T-cell (primary cell): ENCODE measurements around the gene MAPK8. TPM values are rescaled to one million over a fixed set of nuclear protein-coding genes. Genes with fewer than 3 reads are reported as not detected.

ENCODE experiments used
- ATAC-seq, 4 experiments: fragments of 200-7000 bp in 3 of 4; fragments of 150-1000 bp in 1 of 4; cut with Tn5 transposase; replicated peaks in 1 of 4; 1 replicate in 3 of 4; 2 replicates in 1 of 4; pipeline ENCODE4 v1.10.0; 2021; ENCODE audit warnings: moderate library complexity in 3 of 4, mild to moderate bottlenecking in 2 of 4, moderate number of reproducible peaks in 1 of 4
- CTCF ChIA-PET, 2 donors: fragments of 300-600 bp; sonication (Branson Sonifier 250); formaldehyde crosslinking; loops; one replicate each; lab custom pipeline; 2022; ENCODE audit warnings: antibody characterized with exemption in 2 of 2; lab: Charles Lee
- POLR2A ChIA-PET, 2 donors: fragments of 300-600 bp; sonication (Branson Sonifier 250); formaldehyde crosslinking; loops; one replicate each; lab custom pipeline; 2022; ENCODE audit warnings: antibody characterized with exemption in 2 of 2; lab: Charles Lee
- DNase-seq, 35 experiments: peaks; one replicate each; pipeline versions ENCODE4 v3.0.0 to v3.0.0-alpha.2; 2013 to 2023
- H3K27ac ChIP-seq: one replicate; pipeline ENCODE4 v1.5.1; 2013; ENCODE audit warnings: low read length
- H3K27me3 ChIP-seq, 2 experiments: replicated peaks in 1 of 2; 1 replicate in 1 of 2; 2 replicates in 1 of 2; pipeline versions ENCODE4 v1.6.1 to v1.7.0; 2013; ENCODE audit warnings: low read length in 1 of 2, mixed read lengths in 1 of 2; ENCODE audit not compliant: control insufficient read depth in 2 of 2, insufficient read depth in 2 of 2; ENCODE audit errors: extremely low read depth in 1 of 2
- H3K36me3 ChIP-seq, 2 donors: 1 replicate in 1 of 2; 2 replicates in 1 of 2; pipeline versions ENCODE4 v1.6.1 to v1.7.0; 2013; ENCODE audit warnings: low read length in 1 of 2; ENCODE audit not compliant: control insufficient read depth in 2 of 2, insufficient read depth in 1 of 2; ENCODE audit errors: extremely low read depth in 1 of 2
- H3K4me1 ChIP-seq, 2 experiments: 1 replicate in 1 of 2; 2 replicates in 1 of 2; pipeline versions ENCODE4 v1.6.1 to v1.7.0; 2013; ENCODE audit warnings: low read length in 2 of 2, mixed read lengths in 1 of 2; ENCODE audit not compliant: insufficient read depth in 2 of 2, control insufficient read depth in 1 of 2; ENCODE audit errors: extremely low read depth in 1 of 2
- H3K4me3 ChIP-seq, 2 donors: 1 replicate in 1 of 2; 2 replicates in 1 of 2; pipeline versions ENCODE4 v1.5.1 to v1.7.0; 2013; ENCODE audit warnings: mild to moderate bottlenecking in 2 of 2, low read length in 1 of 2, moderate library complexity in 1 of 2; ENCODE audit not compliant: control insufficient read depth in 1 of 2; ENCODE audit errors: extremely low read depth in 1 of 2
- H3K9me3 ChIP-seq: 2 replicates; pipeline ENCODE4 v1.7.0; 2013
- H3K27ac Mint-ChIP-seq, 2 donors: one replicate each; pipeline ENCODE4 v1.8.0; 2020 to 2021; ENCODE audit warnings: mild to moderate bottlenecking in 2 of 2, mixed read lengths in 2 of 2
- H3K27me3 Mint-ChIP-seq, 2 donors: one replicate each; pipeline ENCODE4 v1.8.0; 2021 to 2022; ENCODE audit warnings: mixed read lengths in 2 of 2
- H3K36me3 Mint-ChIP-seq: one replicate; pipeline ENCODE4 v1.8.0; 2021; ENCODE audit warnings: mixed read lengths
- H3K4me1 Mint-ChIP-seq, 3 donors: one replicate each; pipeline ENCODE4 v1.8.0; 2020 to 2022; ENCODE audit warnings: mixed read lengths in 3 of 3, mild to moderate bottlenecking in 1 of 3
- H3K4me3 Mint-ChIP-seq, 3 donors: one replicate each; pipeline ENCODE4 v1.8.0; 2020 to 2022; ENCODE audit warnings: mild to moderate bottlenecking in 3 of 3, mixed read lengths in 3 of 3, moderate library complexity in 3 of 3
- H3K9me3 Mint-ChIP-seq, 3 donors: one replicate each; pipeline ENCODE4 v1.8.0; 2020 to 2022; ENCODE audit warnings: mixed read lengths in 3 of 3
- WGBS: methylation state at CpG from one replicate; pipeline ENCODE4 v1.1.5; 2013; ENCODE audit warnings: missing lambda C conversion rate; ENCODE audit not compliant: insufficient coverage; 5-methylcytosine and 5-hydroxymethylcytosine counted together
- total RNA-seq, 35 experiments: library from RNA in 6 of 35; stranded (reverse) in 6 of 35; fragments of 120-200 nt in 1 of 35; gene quantifications; one replicate each; pipeline versions ENCODE4 v1.2.1 to v1.2.4 and lab custom pipeline; 2013 to 2026

MAPK8 gene
- total RNA-seq, 5 donors from 2014 or later (not counting 1 experiment from before 2014, with no cell fraction given), result 35.7 to 49.7 (median 42.4) TPM

DNA sequence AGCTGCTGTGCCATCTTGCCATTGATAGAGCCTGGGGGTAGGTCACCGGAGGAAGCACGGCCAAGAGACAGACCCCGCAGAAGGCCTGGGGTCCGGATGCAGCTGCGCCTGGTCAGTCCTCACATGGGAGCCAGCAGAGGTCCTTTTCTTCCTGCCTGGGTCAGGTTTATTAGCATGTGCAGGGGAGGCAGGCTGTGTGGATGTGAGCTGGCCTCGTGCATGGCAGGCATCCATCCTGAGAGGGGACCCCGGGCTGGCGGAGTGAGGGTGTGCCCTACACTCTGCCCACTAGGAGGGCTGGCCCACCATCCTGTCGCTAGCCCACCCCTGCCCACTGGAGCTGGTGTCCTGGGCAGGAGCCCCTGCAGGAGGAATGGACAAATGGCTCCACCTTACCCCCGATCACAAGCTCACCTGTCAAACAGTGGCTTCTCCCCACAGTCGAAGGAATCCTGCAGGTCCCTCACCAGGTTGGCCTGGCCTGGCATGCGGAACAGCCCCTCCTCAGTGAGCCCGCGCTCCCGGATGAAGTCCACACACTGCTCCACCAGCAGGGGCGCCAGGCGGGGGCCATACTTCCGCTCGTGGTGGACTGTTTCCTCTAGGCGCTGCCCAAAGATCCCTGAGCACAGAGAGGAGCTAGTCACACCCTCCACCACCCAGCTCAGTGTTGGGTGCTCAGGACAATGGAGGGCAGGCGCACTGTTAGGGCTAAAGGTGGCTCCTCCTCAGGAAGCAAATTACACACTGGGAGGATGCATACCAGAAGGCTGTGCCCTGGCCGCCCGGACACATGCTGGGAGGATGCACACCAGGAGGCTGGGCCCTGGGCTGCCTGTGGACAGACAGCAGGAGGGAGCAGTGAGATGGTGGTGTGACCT is 153.0 kb downstream of the MAPK8 start:
- peaks cover 0 to 28% of the 10 kb centered on the region in 2 experiments for H3K27me3 ChIP-seq
- DNase-seq (peak in 2 of 35 experiments; percentile 2 to 12), ATAC-seq (no peak)
- no peaks in the 10 kb centered on the region for H3K4me1 ChIP-seq
- WGBS, result 76% methylated on average over 17 of the region's 23 CpGs
- no peak overlapping the region for H3K4me3 ChIP-seq
- ChIA-PET POLR2A (no interaction called here), CTCF (no interaction called here)
- H3K9me3 Mint-ChIP-seq, result no peaks in the 10 kb centered on the region
- no peaks in the 10 kb centered on the region for H3K9me3 ChIP-seq
- no peak overlapping the region for H3K27ac ChIP-seq
- H3K27ac Mint-ChIP-seq, result no peak overlapping the region
- H3K4me3 Mint-ChIP-seq, result no peak overlapping the region
- no peaks in the 10 kb centered on the region for H3K36me3 ChIP-seq
- no peaks in the 10 kb centered on the region for H3K4me1 Mint-ChIP-seq
- no peaks in the 10 kb centered on the region for H3K36me3 Mint-ChIP-seq
- peaks cover 4 to 6% of the 10 kb centered on the region in 2 donors for H3K27me3 Mint-ChIP-seq

DNA sequence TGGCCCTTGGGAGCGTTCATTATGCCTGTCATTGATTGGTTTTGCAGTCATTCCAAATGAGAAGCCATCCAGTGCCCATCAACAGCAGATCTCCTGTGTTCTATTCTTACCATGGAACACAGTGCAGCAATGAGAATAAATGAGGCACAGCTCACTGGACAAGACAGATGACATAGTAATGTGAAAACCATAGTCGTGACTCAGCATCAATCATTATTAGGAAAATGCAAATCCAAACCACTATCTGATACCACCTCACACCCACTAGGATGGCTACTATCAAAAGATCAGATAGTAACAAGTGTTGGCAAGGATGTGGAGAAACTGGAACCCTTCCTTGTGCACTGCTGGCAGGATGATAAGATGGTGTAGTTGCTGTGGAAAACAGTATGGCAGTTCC is 153.7 kb downstream of the MAPK8 start:
- 100% methylated on average over 1 of the region's 2 CpGs for WGBS
- ChIA-PET POLR2A (no interaction called here), CTCF (no interaction called here)
- peaks cover 0 to 6% of the 10 kb centered on the region in 2 donors for H3K27me3 Mint-ChIP-seq
- no peak overlapping the region for H3K4me3 ChIP-seq
- no peaks in the 10 kb centered on the region for H3K36me3 Mint-ChIP-seq
- H3K4me3 Mint-ChIP-seq, result no peak overlapping the region
- peaks cover 0 to 28% of the 10 kb centered on the region in 2 experiments for H3K27me3 ChIP-seq
- H3K27ac ChIP-seq, result no peak overlapping the region
- no peaks in the 10 kb centered on the region for H3K9me3 ChIP-seq
- H3K9me3 Mint-ChIP-seq, result no peaks in the 10 kb centered on the region
- no peak for DNase-seq
- H3K27ac Mint-ChIP-seq, result no peak overlapping the region
- H3K4me1 ChIP-seq, result no peaks in the 10 kb centered on the region
- no peaks in the 10 kb centered on the region for H3K4me1 Mint-ChIP-seq
- no peaks in the 10 kb centered on the region for H3K36me3 ChIP-seq
- no peak for ATAC-seq

DNA sequence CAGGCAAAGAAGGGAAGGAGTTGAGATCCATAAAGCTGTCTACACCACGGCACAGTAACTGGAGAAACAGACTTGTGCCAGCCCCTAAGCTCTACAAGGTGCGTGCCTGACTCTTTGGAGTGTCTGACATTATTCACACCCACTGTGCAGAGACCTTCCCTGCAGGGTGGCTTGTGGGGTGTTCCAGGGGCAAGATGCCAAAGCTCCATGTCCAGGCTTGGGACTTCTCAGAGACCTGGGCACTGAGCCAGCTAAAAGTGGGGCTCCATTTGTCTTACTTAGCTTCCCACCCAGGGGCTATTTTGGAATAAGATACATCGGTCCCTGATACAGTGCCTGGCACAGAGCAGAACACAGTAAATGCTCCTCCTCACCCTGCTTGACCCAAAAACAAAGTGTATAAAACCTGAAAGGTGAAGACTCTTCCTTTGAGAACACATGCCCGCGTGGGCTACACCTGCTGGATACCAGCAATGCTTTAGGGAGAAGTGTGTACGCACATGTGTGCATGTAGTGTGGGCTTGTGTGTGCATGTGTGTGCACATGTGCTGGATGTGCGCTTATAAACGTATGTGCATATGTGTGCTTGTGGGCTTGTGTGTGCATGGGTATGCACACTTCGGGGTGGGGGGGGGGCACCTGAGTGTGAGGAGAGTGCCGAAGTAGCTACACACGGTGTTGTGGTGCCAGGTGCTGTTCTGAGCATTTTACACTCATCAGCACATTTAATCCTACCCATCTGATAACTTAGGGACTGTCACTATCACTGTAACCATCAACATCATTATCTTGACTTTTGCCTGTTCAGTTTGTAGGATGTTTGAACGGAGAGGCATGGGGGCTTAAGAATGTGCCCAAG is 155.4 kb downstream of the MAPK8 start:
- H3K4me3 Mint-ChIP-seq, result no peak overlapping the region
- WGBS, result 92% methylated on average over 4 of the region's 12 CpGs
- ChIA-PET CTCF (no interaction called here), POLR2A (no interaction called here)
- no peak overlapping the region for H3K27ac ChIP-seq
- H3K36me3 Mint-ChIP-seq, result no peaks in the 10 kb centered on the region
- no peaks in the 10 kb centered on the region for H3K9me3 Mint-ChIP-seq
- H3K4me1 ChIP-seq, result no peaks in the 10 kb centered on the region
- peak in 1 of 35 experiments; percentile 2 for DNase-seq
- no peak overlapping the region for H3K27ac Mint-ChIP-seq
- H3K9me3 ChIP-seq, result no peaks in the 10 kb centered on the region
- no peak for ATAC-seq
- peaks cover 0 to 13% of the 10 kb centered on the region in 2 experiments for H3K27me3 ChIP-seq
- H3K4me1 Mint-ChIP-seq, result no peaks in the 10 kb centered on the region
- H3K36me3 ChIP-seq, result no peaks in the 10 kb centered on the region
- no peak overlapping the region for H3K4me3 ChIP-seq
- H3K27me3 Mint-ChIP-seq, result peaks cover 0 to 6% of the 10 kb centered on the region in 2 donors

DNA sequence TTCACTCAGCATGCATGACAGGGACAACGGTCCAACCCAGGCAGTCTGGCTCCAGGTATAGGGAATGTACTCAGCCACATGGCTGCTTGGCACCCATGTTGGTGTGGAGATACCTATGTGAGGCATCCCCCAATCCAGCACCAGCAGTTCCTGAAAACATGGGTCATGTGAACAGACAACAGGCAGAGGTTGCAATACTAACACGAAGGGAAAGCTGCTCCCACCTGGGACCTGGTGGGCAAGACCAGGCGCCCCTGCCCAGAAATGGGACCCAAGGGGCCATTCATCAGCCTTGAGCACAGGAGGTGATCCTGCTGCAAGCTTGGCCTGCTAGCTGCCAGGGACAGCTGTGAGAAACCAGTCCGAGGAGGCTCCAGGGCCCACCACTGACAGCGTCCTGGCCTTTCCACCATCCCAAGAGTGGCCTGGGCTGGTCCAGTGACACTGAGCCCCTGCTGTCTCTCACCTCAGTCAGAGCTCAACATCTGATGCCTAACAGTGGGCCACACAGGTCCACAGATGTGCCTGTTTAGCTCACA is 156.1 kb downstream of the MAPK8 start:
- DNase-seq (peak in 1 of 35 experiments; percentile 1), ATAC-seq (no peak)
- no peaks in the 10 kb centered on the region for H3K36me3 ChIP-seq
- CTCF ChIA-PET, result no interaction called here
- no peak overlapping the region for H3K4me3 ChIP-seq
- peaks cover 0 to 6% of the 10 kb centered on the region in 2 experiments for H3K27me3 ChIP-seq
- H3K9me3 ChIP-seq, result no peaks in the 10 kb centered on the region
- Mint-ChIP-seq H3K9me3 (no peaks in the 10 kb centered on the region), H3K36me3 (no peaks in the 10 kb centered on the region), H3K27me3 (peaks cover 0 to under 1% of the 10 kb centered on the region in 2 donors), H3K4me3 (no peak overlapping the region), H3K27ac (no peak overlapping the region), H3K4me1 (no peaks in the 10 kb centered on the region)
- no peaks in the 10 kb centered on the region for H3K4me1 ChIP-seq
- POLR2A ChIA-PET, result no interaction called here
- no peak overlapping the region for H3K27ac ChIP-seq
- WGBS, result 70% methylated on average over 5 of the region's 5 CpGs

DNA sequence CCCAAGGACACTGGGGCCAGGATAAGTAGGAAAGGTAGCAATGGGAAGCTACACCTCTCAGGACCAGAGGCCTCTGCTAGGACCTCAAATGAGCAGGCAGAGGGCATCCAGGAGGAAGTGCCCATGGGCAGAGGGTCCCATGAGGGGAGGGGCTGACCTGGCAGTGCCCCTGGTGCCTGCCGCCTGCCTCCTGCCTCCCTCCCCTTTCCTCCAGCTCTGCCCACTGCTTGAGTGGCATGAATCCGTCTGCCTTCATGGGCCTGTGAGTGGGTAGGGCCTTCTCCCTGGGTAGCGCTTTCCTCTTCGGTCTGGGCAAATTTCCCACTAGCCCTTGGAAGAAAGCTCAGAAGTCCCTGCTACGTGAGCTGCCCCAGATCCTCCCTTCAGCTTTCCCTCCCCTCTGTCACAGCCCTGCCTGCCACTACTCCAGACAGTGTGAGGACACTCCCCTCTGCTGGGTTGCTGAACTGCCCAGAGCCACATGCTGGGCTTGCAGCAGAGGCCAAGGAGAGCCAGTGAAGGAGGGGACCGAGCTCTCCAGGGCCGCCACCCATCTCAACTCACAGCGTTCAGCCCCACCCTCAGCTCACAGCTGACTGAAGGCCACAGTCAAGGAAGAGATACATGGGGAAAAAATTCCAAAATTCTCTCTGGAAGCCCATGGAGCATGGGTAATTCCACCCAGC is 157.0 kb downstream of the MAPK8 start:
- Histone ChIP-seq H3K9me3 (no peaks in the 10 kb centered on the region), H3K4me1 (no peaks in the 10 kb centered on the region), H3K36me3 (no peaks in the 10 kb centered on the region), H3K27me3 (no peaks in the 10 kb centered on the region), H3K4me3 (no peak overlapping the region), H3K27ac (no peak overlapping the region)
- POLR2A ChIA-PET, result no interaction called here
- Mint-ChIP-seq H3K36me3 (no peaks in the 10 kb centered on the region), H3K9me3 (no peaks in the 10 kb centered on the region), H3K27me3 (no peaks in the 10 kb centered on the region), H3K4me3 (no peak overlapping the region), H3K4me1 (no peaks in the 10 kb centered on the region), H3K27ac (no peak overlapping the region)
- 88% methylated on average over 4 of the region's 8 CpGs for WGBS
- DNase-seq, result peak in 1 of 35 experiments; percentile 3
- no peak for ATAC-seq
- CTCF ChIA-PET, result no interaction called here
